Aorta (tissue), 5 donors: ENCODE measurements around the gene RNF113B. TPM values are rescaled to one million over a fixed set of nuclear protein-coding genes. Genes with fewer than 3 reads are reported as not detected.

Experiments
- ATAC-seq: fragments of 200-7000 bp; cut with Tn5 transposase; one replicate; pipeline ENCODE4 v1.9.1; 2022; ENCODE audit warnings: moderate library complexity; ENCODE audit not compliant: low FRiP score
- DNase-seq, 2 donors: peaks; one replicate each; pipeline ENCODE4 v3.0.0-alpha.2; 2020
- H3K27ac ChIP-seq, 2 donors: one replicate each; pipeline ENCODE4 v1.5.1; 2013; ENCODE audit warnings: low read length in 2 of 2, mild to moderate bottlenecking in 2 of 2, moderate library complexity in 2 of 2, control low read depth in 1 of 2, inconsistent platforms in 1 of 2, low read depth in 1 of 2
- H3K27me3 ChIP-seq, 2 donors: one replicate each; pipeline ENCODE4 v1.6.1; 2013; ENCODE audit warnings: control low read depth in 1 of 2, low read length in 1 of 2, mild to moderate bottlenecking in 1 of 2, moderate library complexity in 1 of 2; ENCODE audit not compliant: insufficient read depth in 2 of 2, control insufficient read depth in 1 of 2
- H3K36me3 ChIP-seq, 2 donors: one replicate each; pipeline ENCODE4 v1.6.1; 2013; ENCODE audit warnings: control low read depth in 1 of 2, low read length in 1 of 2, mild to moderate bottlenecking in 1 of 2; ENCODE audit not compliant: insufficient read depth in 2 of 2, control insufficient read depth in 1 of 2
- H3K4me1 ChIP-seq, 2 donors: one replicate each; pipeline ENCODE4 v1.6.1; 2013; ENCODE audit warnings: low read length in 2 of 2, control low read depth in 1 of 2, mild to moderate bottlenecking in 1 of 2, moderate library complexity in 1 of 2; ENCODE audit not compliant: insufficient read depth in 2 of 2, control insufficient read depth in 1 of 2
- H3K4me3 ChIP-seq, 2 donors: one replicate each; pipeline ENCODE4 v1.5.1; 2013; ENCODE audit warnings: low read length in 2 of 2, control low read depth in 1 of 2, mild to moderate bottlenecking in 1 of 2
- H3K9me3 ChIP-seq: one replicate; pipeline ENCODE4 v1.6.1; 2013; ENCODE audit warnings: mild to moderate bottlenecking, low read length; ENCODE audit not compliant: control insufficient read depth
- WGBS, 2 donors: extraction: QIAGEN DNeasy Blood & Tissue Kit; methylation state at CpG; one replicate each; pipeline ENCODE4 v1.1.7; 2013; 5-methylcytosine and 5-hydroxymethylcytosine counted together
- intact Hi-C, 2 donors: fragments of 100-400 bp; cut with DNase I; formaldehyde crosslinking; loops; one replicate each; pipeline versions ENCODE4 v1.14.2 to v1.15.0; 2022
- polyA plus RNA-seq, 2 donors: library from polyadenylated mRNA; stranded (reverse); fragments of 200-250 nt; gene quantifications; one replicate each; pipeline ENCODE4 v1.2.3, GENCODE V29; 2013
- total RNA-seq, 2 donors: library from RNA; stranded (reverse); fragmentation: NEBNext Ultra II Directional; extraction: Animal tissue kit (Norgen Biotek cat#: 25700); gene quantifications; one replicate each; pipeline ENCODE4 v1.2.1, GENCODE V29; 2021
- donor health status: healthy with polysubstance abuse.
- donor health status: Bipolar disorder and iron deficiency.
- donor health status: DM: no; HTN: no; CAD: no.
- donor health status: DM: no; HTN: no; CAD: no.
- donor health status: DM: yes; HTN: yes; CAD: no.

RNF113B gene
- total and polyA plus RNA-seq, 4 donors = not detected

DNA sequence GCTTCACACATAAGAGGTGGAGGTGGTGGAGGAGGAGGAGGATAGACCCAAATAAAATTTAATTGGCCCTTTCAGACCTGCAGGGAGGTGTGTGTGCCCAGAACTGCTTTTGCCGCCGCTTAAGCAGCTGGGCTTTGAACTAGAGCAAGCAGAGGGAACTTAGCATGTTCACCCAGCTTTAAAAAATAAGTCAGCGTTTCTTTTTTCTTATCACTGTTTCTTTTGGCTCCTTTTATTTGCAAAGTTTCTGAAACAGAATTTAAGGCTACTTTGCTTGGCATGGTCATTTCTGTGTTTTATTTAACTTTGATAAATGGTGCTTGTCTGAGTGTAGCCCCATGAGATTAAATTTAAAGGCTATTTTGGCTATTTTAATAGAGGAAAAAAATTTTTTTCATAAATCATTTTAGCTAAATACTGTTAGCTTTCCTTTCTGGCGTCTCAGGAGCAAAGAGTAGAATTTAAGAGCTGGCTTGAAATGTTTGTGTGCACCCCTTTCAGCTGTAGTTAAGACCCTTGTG lies 43.3 kb upstream of the RNF113B start:
- DNase-seq = no peak
- ATAC-seq = peak; percentile 65
- peaks cover 0 to 4% of the 10 kb centered on the region in 2 donors for H3K4me1 ChIP-seq
- 1 to 4% methylated on average over 4 of the region's 4 CpGs for WGBS, 2 donors
- no peaks in the 10 kb centered on the region for H3K9me3 ChIP-seq
- H3K27ac ChIP-seq = no peak overlapping the region
- H3K36me3 ChIP-seq = no peaks in the 10 kb centered on the region
- intact Hi-C loops = no loop called here
- no peaks in the 10 kb centered on the region for H3K27me3 ChIP-seq
- no peak overlapping the region for H3K4me3 ChIP-seq

DNA sequence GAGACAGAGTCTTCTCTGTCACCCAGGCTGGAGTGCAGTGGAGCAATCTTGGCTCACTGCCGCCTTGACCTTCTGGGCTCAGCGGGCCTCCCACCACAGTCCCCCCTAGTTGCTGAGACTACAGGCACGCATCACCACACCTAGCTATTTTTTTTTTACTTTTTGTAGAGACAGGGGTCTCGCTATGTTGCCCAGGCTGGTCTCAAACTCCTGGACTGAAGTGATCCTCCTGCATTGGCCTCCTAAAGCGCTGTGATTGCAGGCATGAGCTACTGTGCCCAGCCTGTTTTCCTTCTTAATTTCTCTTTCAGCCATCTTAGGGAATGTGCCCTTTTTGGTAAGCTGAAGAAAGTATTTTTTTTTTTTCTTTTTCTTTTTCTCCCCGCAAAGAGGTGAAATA lies 42.6 kb upstream of the RNF113B start:
- 60 to 68% methylated on average over 6 of the region's 6 CpGs for WGBS, 2 donors
- Histone ChIP-seq H3K4me3 (no peak overlapping the region), H3K27me3 (no peaks in the 10 kb centered on the region), H3K36me3 (no peaks in the 10 kb centered on the region), H3K4me1 (peaks cover 0 to 4% of the 10 kb centered on the region in 2 donors), H3K27ac (no peak overlapping the region), H3K9me3 (no peaks in the 10 kb centered on the region)
- ATAC-seq (no peak), DNase-seq (no peak)
- intact Hi-C loops = loop anchor here in 1 of 2 donors (10.0 kb wide), 1 partner anchor 75 kb away; the partner anchor contains the start of gene FARP1

DNA sequence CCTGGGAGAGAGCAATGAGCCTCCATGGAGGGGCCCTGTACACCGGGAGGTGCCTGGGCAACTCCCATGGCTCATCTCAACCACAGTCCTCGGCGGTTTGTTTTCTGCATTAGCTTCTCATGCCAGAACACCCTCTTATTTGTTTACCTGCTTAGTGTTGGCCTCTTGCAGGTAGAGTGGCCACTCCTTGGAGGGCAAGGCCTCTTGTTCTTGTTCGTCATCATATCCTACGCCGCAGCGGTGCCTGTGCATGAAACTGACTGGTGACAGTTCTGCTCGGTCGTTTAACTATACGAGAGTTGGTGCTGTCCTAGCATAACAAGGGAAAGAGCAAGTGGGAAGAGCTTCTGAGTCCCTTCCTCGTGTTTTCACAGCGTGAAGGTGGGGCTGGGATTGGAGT lies 40.5 kb upstream of the RNF113B start:
- WGBS, 2 donors = 66 to 81% methylated on average over 12 of the region's 12 CpGs
- Histone ChIP-seq H3K9me3 (no peaks in the 10 kb centered on the region), H3K27ac (no peak overlapping the region), H3K4me3 (no peak overlapping the region), H3K4me1 (peaks cover 0 to 4% of the 10 kb centered on the region in 2 donors), H3K36me3 (no peaks in the 10 kb centered on the region), H3K27me3 (no peaks in the 10 kb centered on the region)
- DNase-seq = no peak
- no peak for ATAC-seq
- intact Hi-C loops = loop anchor here in 1 of 2 donors (10.0 kb wide), 1 partner anchor 73 kb away; the partner anchor contains the start of gene FARP1

DNA sequence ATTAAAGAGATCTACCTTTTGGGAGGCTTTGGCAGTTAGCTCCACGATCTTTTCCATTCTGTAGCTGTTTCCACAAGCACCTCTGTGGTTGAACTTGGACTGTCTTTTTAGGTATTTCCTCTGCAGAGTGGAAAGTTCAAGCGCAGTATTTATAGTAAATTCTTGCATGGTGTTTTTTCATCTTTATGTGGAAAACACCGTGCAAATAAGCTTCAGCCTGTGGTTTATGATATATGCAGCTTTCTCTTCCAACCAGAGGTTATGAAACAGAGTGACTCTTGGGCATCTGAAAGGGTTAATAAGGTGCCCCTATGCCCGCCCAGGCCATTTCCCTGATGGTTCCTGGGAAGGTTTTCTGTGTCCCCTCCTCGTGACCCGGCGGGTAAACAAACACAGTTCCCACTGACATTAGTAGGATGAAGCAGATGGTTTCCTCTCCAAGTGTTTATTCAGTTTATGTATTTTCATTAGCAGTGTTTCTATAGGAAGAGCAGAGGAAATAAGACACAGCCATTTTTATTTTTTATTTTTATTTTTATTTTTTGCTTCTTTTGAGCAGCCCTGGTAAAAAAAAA lies 39.7 kb upstream of the RNF113B start:
- no peak for ATAC-seq

DNA sequence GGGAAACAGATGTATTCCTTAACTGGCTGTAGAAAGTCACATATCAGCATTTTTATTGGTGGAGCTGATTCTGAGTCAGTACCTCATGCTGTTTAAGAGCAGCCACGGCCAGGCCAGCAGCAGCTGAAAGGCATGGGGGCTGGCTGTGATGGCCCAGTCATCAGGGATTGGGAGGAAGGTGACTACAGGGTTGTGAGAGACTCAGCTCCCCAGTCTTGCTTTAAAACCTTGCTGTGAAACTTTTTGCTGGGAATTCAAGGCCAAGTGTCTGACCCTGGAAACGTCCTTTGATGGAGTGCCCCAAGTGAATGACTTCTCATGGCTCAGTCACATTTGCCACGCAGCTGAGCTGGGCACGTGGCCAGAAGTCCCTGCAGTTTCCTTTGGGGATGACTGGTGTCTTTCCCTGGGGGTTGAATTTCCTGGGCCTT lies 39.1 kb upstream of the RNF113B start:
- Histone ChIP-seq H3K27me3 (no peaks in the 10 kb centered on the region), H3K27ac (no peak overlapping the region), H3K4me3 (no peak overlapping the region), H3K9me3 (no peaks in the 10 kb centered on the region), H3K36me3 (no peaks in the 10 kb centered on the region), H3K4me1 (no peaks in the 10 kb centered on the region)
- ATAC-seq = no peak
- peak; percentile 72 to 86 for DNase-seq
- intact Hi-C loops = loop anchor here in 1 of 2 donors (10.0 kb wide), 1 partner anchor 71 kb away; the partner anchor contains the start of gene FARP1
- 7 to 12% methylated on average over 4 of the region's 4 CpGs for WGBS, 2 donors

More for the DNA sequence above, 39.7 kb upstream of the RNF113B start:
- H3K27ac ChIP-seq = no peak overlapping the region
- 42 to 60% methylated on average over 7 of the region's 7 CpGs for WGBS, 2 donors
- H3K27me3 ChIP-seq = no peaks in the 10 kb centered on the region
- H3K9me3 ChIP-seq = no peaks in the 10 kb centered on the region
- H3K36me3 ChIP-seq = no peaks in the 10 kb centered on the region
- no peak for DNase-seq
- intact Hi-C loops = loop anchor here in 1 of 2 donors (10.0 kb wide), 1 partner anchor 72 kb away; the partner anchor contains the start of gene FARP1
- H3K4me3 ChIP-seq = no peak overlapping the region
- peaks cover 0 to 2% of the 10 kb centered on the region in 2 donors for H3K4me1 ChIP-seq

DNA sequence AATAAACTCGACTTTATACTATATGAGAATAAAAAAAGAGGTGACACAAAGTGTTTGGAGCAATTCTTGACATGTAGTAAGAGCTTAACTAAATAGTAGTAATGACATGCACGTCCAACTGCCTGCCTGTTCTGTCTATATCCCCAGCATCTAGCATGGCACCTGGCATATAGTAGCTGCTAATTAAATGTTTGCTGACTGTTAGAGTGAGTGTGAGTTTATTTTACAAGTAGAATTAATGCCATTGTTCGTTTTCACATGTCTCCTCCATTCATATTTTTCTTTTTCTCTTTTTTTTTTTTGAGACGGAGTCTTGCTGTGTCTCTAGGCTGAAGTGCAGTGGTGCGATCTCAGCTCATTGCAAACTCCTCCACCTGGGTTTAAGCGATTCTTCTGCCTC lies 38.4 kb upstream of the RNF113B start:
- ATAC-seq (no peak), DNase-seq (no peak)
- H3K4me1 ChIP-seq = no peaks in the 10 kb centered on the region
- no peak overlapping the region for H3K4me3 ChIP-seq
- H3K27ac ChIP-seq = no peak overlapping the region
- H3K27me3 ChIP-seq = no peaks in the 10 kb centered on the region
- H3K9me3 ChIP-seq = no peaks in the 10 kb centered on the region
- no peaks in the 10 kb centered on the region for H3K36me3 ChIP-seq
- 84 to 89% methylated on average over 6 of the region's 6 CpGs for WGBS, 2 donors
- intact Hi-C loops = loop anchor here in 1 of 2 donors (10.0 kb wide), 1 partner anchor 71 kb away; the partner anchor contains the start of gene FARP1

DNA sequence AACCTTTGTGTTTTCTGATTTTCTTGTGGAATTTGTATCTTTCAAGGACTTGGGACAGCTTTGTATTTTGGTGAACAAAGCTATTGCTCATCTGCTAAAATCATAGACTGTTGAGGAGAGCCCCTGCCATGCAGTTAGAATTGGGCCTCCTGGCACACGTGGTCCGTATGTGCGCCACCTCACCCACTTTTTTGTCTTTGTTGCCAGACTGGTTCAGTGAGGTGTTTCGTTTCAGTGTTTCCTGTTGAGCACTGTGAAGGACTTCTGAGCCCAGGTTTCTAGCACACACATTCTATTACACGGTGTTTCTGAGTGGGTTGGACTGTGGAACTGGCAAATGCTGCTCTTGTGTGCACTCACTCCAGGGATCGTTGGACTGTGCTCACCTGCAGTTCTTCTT lies 37.6 kb upstream of the RNF113B start:
- no peaks in the 10 kb centered on the region for H3K36me3 ChIP-seq
- 83 to 84% methylated on average over 6 of the region's 6 CpGs for WGBS, 2 donors
- H3K27me3 ChIP-seq = no peaks in the 10 kb centered on the region
- H3K4me3 ChIP-seq = no peak overlapping the region
- no peaks in the 10 kb centered on the region for H3K4me1 ChIP-seq
- intact Hi-C loops = loop anchor here in 1 of 2 donors (10.0 kb wide), 1 partner anchor 70 kb away; the partner anchor contains the start of gene FARP1
- H3K9me3 ChIP-seq = no peaks in the 10 kb centered on the region
- H3K27ac ChIP-seq = no peak overlapping the region
- DNase-seq (no peak), ATAC-seq (no peak)

DNA sequence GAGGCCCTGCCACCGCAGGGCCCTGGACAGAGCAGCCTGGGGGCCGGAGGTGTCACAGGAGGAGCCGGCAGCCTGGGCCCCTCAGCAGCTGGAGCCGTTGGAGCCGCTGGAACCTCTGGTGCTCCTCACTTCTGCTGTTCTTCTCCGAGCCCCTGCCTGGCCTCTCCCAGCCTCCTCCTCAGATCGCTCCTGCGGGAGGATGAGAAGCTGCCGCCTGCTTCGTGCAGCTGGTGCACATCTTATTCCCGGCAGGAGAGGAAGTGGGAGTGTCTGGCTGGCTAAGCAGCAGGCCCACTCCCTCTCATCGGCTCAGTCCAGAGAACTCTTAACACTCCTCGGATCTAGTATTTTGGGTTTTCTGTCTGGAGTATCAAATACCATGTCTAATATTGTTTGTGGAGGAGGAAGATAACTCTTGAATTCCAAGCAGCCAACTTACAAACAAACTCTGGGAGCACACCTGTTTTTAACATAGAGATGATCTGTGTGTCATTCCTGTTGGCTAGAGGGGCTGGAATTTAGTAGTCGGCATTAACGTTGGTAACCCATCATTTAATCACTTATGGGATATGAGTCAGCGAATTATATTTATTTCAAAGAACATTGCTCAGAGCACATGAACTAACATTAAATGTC lies 37.1 kb upstream of the RNF113B start:
- H3K27ac ChIP-seq = no peak overlapping the region
- no peaks in the 10 kb centered on the region for H3K9me3 ChIP-seq
- H3K27me3 ChIP-seq = no peaks in the 10 kb centered on the region
- no peaks in the 10 kb centered on the region for H3K4me1 ChIP-seq
- DNase-seq = no peak
- intact Hi-C loops = loop anchor here in 1 of 2 donors (10.0 kb wide), 1 partner anchor 69 kb away; the partner anchor contains the start of gene FARP1
- WGBS, 2 donors = 75 to 77% methylated on average over 16 of the region's 16 CpGs
- H3K36me3 ChIP-seq = no peaks in the 10 kb centered on the region
- ATAC-seq = no peak
- no peak overlapping the region for H3K4me3 ChIP-seq
